HG03521 (cell line): Measurements from ENCODE around the gene BBS1.
"Not testable (repeated sequence)": the region's sequence is repeated elsewhere in the genome, so short reads cannot be mapped to it uniquely, and the experiment has no call there.

ENCODE experiments used
- ATAC-seq: cut with Tn5 transposase; IDR thresholded peaks from one replicate; pipeline ENCODE4 v1.9.1; 2021; ENCODE audit warnings: mild to moderate bottlenecking, moderate library complexity; ENCODE audit not compliant: unreplicated experiment

BBS1 gene

GRCh38 chr11:66569076-66569475 is 58.6 kb downstream of the BBS1 start:
- no peak for ATAC-seq

GRCh38 chr11:66570079-66570849 is 59.8 kb downstream of the BBS1 start:
- no peak for ATAC-seq

- no peak for ATAC-seq
Measured at GRCh38 chr11:66570850-66571180, 60.4 kb downstream of the BBS1 start.

- ATAC-seq: no peak
Measured at GRCh38 chr11:66579017-66579606, 68.7 kb downstream of the BBS1 start.

GRCh38 chr11:66580803-66581202 is 70.4 kb downstream of the BBS1 start:
- ATAC-seq: no peak

GRCh38 chr11:66581261-66581660 is 70.8 kb downstream of the BBS1 start:
- ATAC-seq: no peak

- not testable (repeated sequence) for ATAC-seq
Measured at GRCh38 chr11:66582565-66583147, 72.2 kb downstream of the BBS1 start.
